ENCODE results near the gene CUEDC2.

DNA sequence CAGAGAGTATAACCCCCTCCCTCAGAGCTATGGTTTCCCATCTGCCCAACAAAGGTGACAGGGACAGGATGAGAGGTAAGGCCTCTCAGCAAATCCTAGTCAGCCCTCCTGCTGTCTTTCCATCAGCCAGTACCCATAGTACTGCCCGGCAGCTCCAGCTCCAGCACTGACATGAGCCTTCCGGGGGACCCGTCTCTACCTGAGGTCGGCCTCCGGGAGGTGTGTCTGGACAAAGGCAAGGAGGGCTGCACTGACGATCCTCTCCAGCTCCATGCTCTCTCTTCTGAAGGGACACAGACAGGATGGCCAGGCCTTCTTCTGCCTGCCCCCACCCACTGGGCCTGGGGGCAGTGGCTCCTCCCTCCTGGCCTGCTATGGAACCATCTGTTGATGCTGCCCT is 7.5 kb downstream of the CUEDC2 start:
- TF ChIP-seq, protein P1, sequence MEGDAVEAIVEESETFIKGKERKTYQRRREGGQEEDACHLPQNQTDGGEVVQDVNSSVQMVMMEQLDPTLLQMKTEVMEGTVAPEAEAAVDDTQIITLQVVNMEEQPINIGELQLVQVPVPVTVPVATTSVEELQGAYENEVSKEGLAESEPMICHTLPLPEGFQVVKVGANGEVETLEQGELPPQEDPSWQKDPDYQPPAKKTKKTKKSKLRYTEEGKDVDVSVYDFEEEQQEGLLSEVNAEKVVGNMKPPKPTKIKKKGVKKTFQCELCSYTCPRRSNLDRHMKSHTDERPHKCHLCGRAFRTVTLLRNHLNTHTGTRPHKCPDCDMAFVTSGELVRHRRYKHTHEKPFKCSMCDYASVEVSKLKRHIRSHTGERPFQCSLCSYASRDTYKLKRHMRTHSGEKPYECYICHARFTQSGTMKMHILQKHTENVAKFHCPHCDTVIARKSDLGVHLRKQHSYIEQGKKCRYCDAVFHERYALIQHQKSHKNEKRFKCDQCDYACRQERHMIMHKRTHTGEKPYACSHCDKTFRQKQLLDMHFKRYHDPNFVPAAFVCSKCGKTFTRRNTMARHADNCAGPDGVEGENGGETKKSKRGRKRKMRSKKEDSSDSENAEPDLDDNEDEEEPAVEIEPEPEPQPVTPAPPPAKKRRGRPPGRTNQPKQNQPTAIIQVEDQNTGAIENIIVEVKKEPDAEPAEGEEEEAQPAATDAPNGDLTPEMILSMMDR (IDR thresholded peaks at IDR 0.05; ENCODE audit: low read depth, low read length), result no peak
- TF ChIP-seq EZH2phosphoT487 (IDR thresholded peaks at IDR 0.05; ENCODE audit: low read depth), result no peak

Data from OCI-LY3 (cell line).